ENCODE measurements around the gene CNKSR3. TPM values are rescaled to one million over a fixed set of nuclear protein-coding genes. Genes with fewer than 3 reads are reported as not detected.

The CNKSR3 gene
- total and polyA plus RNA-seq, 2 of the 8 experiments (the other 6 are each of a cell fraction or from before 2014, with no cell fraction given): 1.2 to 6.2 TPM

DNA sequence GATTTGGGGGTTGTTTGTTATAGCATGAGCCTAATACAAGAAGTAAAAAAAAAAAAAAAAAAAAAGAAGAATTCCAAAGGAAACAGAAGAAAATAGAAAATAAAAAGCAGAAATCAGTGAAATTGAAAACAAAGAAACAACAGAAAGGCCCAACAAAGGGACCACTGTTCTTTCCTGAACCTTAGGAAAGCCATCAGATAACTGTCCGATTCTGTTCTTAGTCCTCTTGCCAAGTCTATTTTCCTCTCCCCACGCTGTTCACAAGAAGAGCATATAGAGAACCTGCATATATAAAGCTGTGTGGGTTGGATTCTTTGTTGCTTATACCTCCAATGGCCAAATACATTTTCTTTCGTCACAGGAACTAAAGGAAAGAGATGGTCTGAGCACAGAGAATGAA lies 115.9 kb downstream of the CNKSR3 start:
- Histone ChIP-seq H3K4me2 (ENCODE audit: insufficient read depth in 1 of 2, low read depth in 2 of 2, low read length in 2 of 2) (no peak overlapping the region), H3K4me1 (replicated peaks in 1 of 4; ENCODE audit: control insufficient read depth in 3 of 4, insufficient read depth in 4 of 4, low read length in 3 of 4) (no peaks in the 10 kb centered on the region), H4K8ac (ENCODE audit: extremely low read depth, insufficient read depth, low read length) (no peak overlapping the region), H4K5ac (ENCODE audit: insufficient read length, low read depth, low read length) (no peak overlapping the region), H2BK20ac (ENCODE audit: low read length) (no peak overlapping the region), H2BK12ac (ENCODE audit: low read depth, low read length) (no peak overlapping the region), H3K9me3 (ENCODE audit: insufficient read depth in 2 of 2, low read depth in 1 of 2, low read length in 1 of 2) (no peaks in the 10 kb centered on the region), H4K91ac (replicated peaks; ENCODE audit: insufficient read length, low read length) (no peak overlapping the region), H3K14ac (ENCODE audit: insufficient read length) (no peak overlapping the region), H3K27me3 (replicated peaks in 1 of 4; ENCODE audit: control insufficient read depth in 3 of 4, extremely low read depth in 1 of 4, insufficient read depth in 3 of 4, low read length in 3 of 4) (no peaks in the 10 kb centered on the region), H2AK5ac (ENCODE audit: low read depth, low read length) (no peak overlapping the region), H2BK120ac (replicated peaks; ENCODE audit: low read depth, low read length) (no peak overlapping the region), H3K9ac (replicated peaks in 1 of 4; ENCODE audit: extremely low read depth in 1 of 4, low read depth in 3 of 4, low read length in 3 of 4) (no peak overlapping the region), H3K79me1 (ENCODE audit: low read depth, low read length) (no peaks in the 10 kb centered on the region), H3K23me2 (ENCODE audit: low read depth, low read length) (no peaks in the 10 kb centered on the region), H3K27ac (ENCODE audit: low read depth, low read length) (no peak overlapping the region), H2AFZ (ENCODE audit: low read length) (no peak overlapping the region), H3K4me3 (ENCODE audit: extremely low read depth in 1 of 4, insufficient read depth in 2 of 4, low read depth in 3 of 4, low read length in 4 of 4) (no peak overlapping the region), H3K23ac (ENCODE audit: insufficient read length) (no peak overlapping the region), H3K4ac (replicated peaks; ENCODE audit: insufficient read length, low read depth, low read length) (no peak overlapping the region), H3K79me2 (ENCODE audit: control insufficient read depth in 1 of 2, insufficient read depth in 2 of 2, low read length in 2 of 2) (no peaks in the 10 kb centered on the region), H3K18ac (ENCODE audit: extremely low read depth, low read length) (no peak overlapping the region), H2BK5ac (ENCODE audit: low read depth, low read length) (no peak overlapping the region), H3K56ac (replicated peaks; ENCODE audit: insufficient read length, low read depth, low read length) (no peak overlapping the region), H3K36me3 (ENCODE audit: control insufficient read depth in 2 of 4, insufficient read depth in 4 of 4, low read length in 3 of 4) (no peaks in the 10 kb centered on the region), H4K20me1 (replicated peaks in 1 of 2; ENCODE audit: control insufficient read depth in 1 of 2, insufficient read depth in 2 of 2, low read length in 2 of 2) (no peaks in the 10 kb centered on the region), H2BK15ac (ENCODE audit: low read length) (no peak overlapping the region)
- DNase-seq (ENCODE audit: low read depth in 1 of 2, low spot score in 2 of 2): no peak
- 92% methylated on average over 3 of the region's 3 CpGs; no CpG with 5 or more reads in 1 of the 2 experiments for WGBS, 2 experiments (ENCODE audit: extremely low coverage in 1 of 2, insufficient coverage in 1 of 2, insufficient read length in 1 of 2, insufficient replicate concordance in 2 of 2, low coverage in 1 of 2, low lambda C conversion rate in 2 of 2, missing lambda C conversion rate in 1 of 2)
- ChIA-PET CTCF (ENCODE audit: partially characterized antibody) (no interaction called here), POLR2A (ENCODE audit: partially characterized antibody) (no interaction called here)
- TF ChIP-seq, protein P1, sequence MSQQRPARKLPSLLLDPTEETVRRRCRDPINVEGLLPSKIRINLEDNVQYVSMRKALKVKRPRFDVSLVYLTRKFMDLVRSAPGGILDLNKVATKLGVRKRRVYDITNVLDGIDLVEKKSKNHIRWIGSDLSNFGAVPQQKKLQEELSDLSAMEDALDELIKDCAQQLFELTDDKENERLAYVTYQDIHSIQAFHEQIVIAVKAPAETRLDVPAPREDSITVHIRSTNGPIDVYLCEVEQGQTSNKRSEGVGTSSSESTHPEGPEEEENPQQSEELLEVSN (IDR thresholded peaks at IDR 0.05): no peak
- TF ChIP-seq SP2 (IDR thresholded peaks at IDR 0.05; ENCODE audit: low read length): no peak
- no peak for TF ChIP-seq GABPA (IDR thresholded peaks at IDR 0.05; ENCODE audit: borderline replicate concordance, insufficient read depth, low read length)
- TF ChIP-seq RBBP5 (IDR thresholded peaks at IDR 0.05; ENCODE audit: borderline replicate concordance, low read depth, low read length): no peak
- no peak for TF ChIP-seq EZH2 (IDR thresholded peaks at IDR 0.05; ENCODE audit: low read depth, low read length, severe bottlenecking)
- no peak for TF ChIP-seq EP300 (IDR thresholded peaks at IDR 0.05; ENCODE audit: borderline replicate concordance in 1 of 2, low read depth in 2 of 2, low read length in 2 of 2)
- TF ChIP-seq SAP30 (IDR thresholded peaks at IDR 0.05; ENCODE audit: insufficient read depth, insufficient replicate concordance, low read length): no peak
- no peak for TF ChIP-seq TCF12 (IDR thresholded peaks at IDR 0.05; ENCODE audit: low read depth, low read length)
- TF ChIP-seq POLR2A (IDR thresholded peaks at IDR 0.05; ENCODE audit: control extremely low read depth in 1 of 2, low read depth in 2 of 2, low read length in 2 of 2): no peak
- FAIRE-seq: no peak
